HG02623 (cell line): Measurements from ENCODE around the gene TMEM63B.
"Not testable (repeated sequence)": the region's sequence is repeated elsewhere in the genome, so short reads cannot be mapped to it uniquely, and the experiment has no call there.

Source experiments
- ATAC-seq: cut with Tn5 transposase; IDR thresholded peaks from one replicate; pipeline ENCODE4 v1.9.1; 2021; ENCODE audit warnings: moderate library complexity; ENCODE audit not compliant: unreplicated experiment

The TMEM63B gene

GRCh38 chr6:44142835-44143234, 15.5 kb downstream of the TMEM63B start:
- ATAC-seq = no peak

- no peak for ATAC-seq
Measured at GRCh38 chr6:44143731-44144130, 16.4 kb downstream of the TMEM63B start.

GRCh38 chr6:44144536-44144935, 17.2 kb downstream of the TMEM63B start:
- not testable (repeated sequence) for ATAC-seq

GRCh38 chr6:44145839-44146238, 18.5 kb downstream of the TMEM63B start:
- no peak for ATAC-seq

GRCh38 chr6:44146685-44147084, 19.3 kb downstream of the TMEM63B start:
- no peak for ATAC-seq

GRCh38 chr6:44147256-44147655, 19.9 kb downstream of the TMEM63B start:
- no peak for ATAC-seq

- no peak for ATAC-seq
Measured at GRCh38 chr6:44148306-44148705, 21.0 kb downstream of the TMEM63B start.

- no peak for ATAC-seq
Measured at GRCh38 chr6:44149369-44150012, 22.1 kb downstream of the TMEM63B start.

- no peak for ATAC-seq
Measured at GRCh38 chr6:44150317-44150917, 23.1 kb downstream of the TMEM63B start.

- ATAC-seq = peak; percentile 69
Measured at GRCh38 chr6:44151348-44152108, 24.2 kb downstream of the TMEM63B start.

- ATAC-seq = no peak
Measured at GRCh38 chr6:44152109-44152461, 24.7 kb downstream of the TMEM63B start.

- ATAC-seq = no peak
Measured at GRCh38 chr6:44152533-44152932, 25.2 kb downstream of the TMEM63B start.

- ATAC-seq = no peak
Measured at GRCh38 chr6:44154067-44154466, 26.7 kb downstream of the TMEM63B start.

- no peak for ATAC-seq
Measured at GRCh38 chr6:44156494-44157151, 29.3 kb downstream of the TMEM63B start.

GRCh38 chr6:44157152-44157521, 29.8 kb downstream of the TMEM63B start:
- no peak for ATAC-seq

- ATAC-seq = no peak
Measured at GRCh38 chr6:44158770-44159228, 31.4 kb downstream of the TMEM63B start, which contains the start of gene CAPN11. Gene CAPN11 (plus strand): TSS chr6:44158820. CDS start chr6:44158849, 29 bp downstream.

- ATAC-seq = no peak
Measured at GRCh38 chr6:44161997-44162338, 34.6 kb downstream of the TMEM63B start.

GRCh38 chr6:44162876-44163625, 35.7 kb downstream of the TMEM63B start:
- ATAC-seq = no peak

GRCh38 chr6:44166116-44166515, 38.8 kb downstream of the TMEM63B start:
- ATAC-seq = no peak

GRCh38 chr6:44166591-44167184, 39.3 kb downstream of the TMEM63B start:
- no peak for ATAC-seq

- no peak for ATAC-seq
Measured at GRCh38 chr6:44167567-44167966, 40.2 kb downstream of the TMEM63B start.
